ENCODE measurements around the gene B3GLCT. TPM values are rescaled to one million over a fixed set of nuclear protein-coding genes. Genes with fewer than 3 reads are reported as not detected.

B3GLCT gene
- total RNA-seq, 2 donors from 2014 or later, result 10.1 to 11.5 TPM

DNA sequence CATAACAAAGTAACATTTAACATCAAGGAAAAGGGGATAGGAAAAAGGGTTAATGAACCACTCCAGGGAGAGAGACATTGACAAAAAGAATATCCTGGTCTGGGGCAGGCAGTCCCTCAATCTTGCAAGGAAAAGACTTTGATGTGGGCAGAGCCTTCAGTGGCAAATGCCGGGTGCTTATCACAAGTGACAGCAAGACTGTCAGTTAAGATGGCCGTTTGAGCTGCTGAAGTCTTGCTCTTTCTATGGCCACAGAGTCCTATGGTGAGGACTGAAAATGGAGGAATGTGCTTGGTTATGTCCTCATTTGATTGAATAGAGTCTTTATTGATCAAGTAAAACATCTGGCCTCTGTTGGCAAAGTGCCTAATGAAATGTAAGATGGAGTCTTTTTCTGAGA lies 112.1 kb downstream of the B3GLCT start:
- peaks cover 67% of the 10 kb centered on the region for H3K36me3 Mint-ChIP-seq (ENCODE audit: low read depth)
- Histone ChIP-seq H3K9me3 (ENCODE audit: control insufficient read depth, low read length) (peaks cover 81% of the 10 kb centered on the region), H3K36me3 (ENCODE audit: control insufficient read depth, insufficient read depth, low read length) (peaks cover 7% of the 10 kb centered on the region), H3K9ac (ENCODE audit: extremely low read depth, low read length, poor library complexity, severe bottlenecking) (no peak overlapping the region), H3K4me3 (ENCODE audit: low read length) (no peak overlapping the region), H3K4me1 (ENCODE audit: control insufficient read depth, insufficient read depth, low read length) (no peaks in the 10 kb centered on the region), H3K27me3 (ENCODE audit: control insufficient read depth, insufficient read depth, low read length, poor library complexity, severe bottlenecking) (no peaks in the 10 kb centered on the region), H3K27ac (ENCODE audit: low read depth, low read length) (no peak overlapping the region)
- peaks cover 61% of the 10 kb centered on the region for H3K9me3 Mint-ChIP-seq
- no peak overlapping the region for H3K4me3 Mint-ChIP-seq
- TF ChIP-seq, protein P1, sequence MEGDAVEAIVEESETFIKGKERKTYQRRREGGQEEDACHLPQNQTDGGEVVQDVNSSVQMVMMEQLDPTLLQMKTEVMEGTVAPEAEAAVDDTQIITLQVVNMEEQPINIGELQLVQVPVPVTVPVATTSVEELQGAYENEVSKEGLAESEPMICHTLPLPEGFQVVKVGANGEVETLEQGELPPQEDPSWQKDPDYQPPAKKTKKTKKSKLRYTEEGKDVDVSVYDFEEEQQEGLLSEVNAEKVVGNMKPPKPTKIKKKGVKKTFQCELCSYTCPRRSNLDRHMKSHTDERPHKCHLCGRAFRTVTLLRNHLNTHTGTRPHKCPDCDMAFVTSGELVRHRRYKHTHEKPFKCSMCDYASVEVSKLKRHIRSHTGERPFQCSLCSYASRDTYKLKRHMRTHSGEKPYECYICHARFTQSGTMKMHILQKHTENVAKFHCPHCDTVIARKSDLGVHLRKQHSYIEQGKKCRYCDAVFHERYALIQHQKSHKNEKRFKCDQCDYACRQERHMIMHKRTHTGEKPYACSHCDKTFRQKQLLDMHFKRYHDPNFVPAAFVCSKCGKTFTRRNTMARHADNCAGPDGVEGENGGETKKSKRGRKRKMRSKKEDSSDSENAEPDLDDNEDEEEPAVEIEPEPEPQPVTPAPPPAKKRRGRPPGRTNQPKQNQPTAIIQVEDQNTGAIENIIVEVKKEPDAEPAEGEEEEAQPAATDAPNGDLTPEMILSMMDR (conservative IDR thresholded peaks at IDR 0.05), result no peak
- H3K27me3 Mint-ChIP-seq (ENCODE audit: insufficient read depth), result no peaks in the 10 kb centered on the region
- H3K4me1 Mint-ChIP-seq, result no peaks in the 10 kb centered on the region
- DNase-seq, result no peak
- whole genome bisulfite sequencing, 2 experiments (ENCODE audit: insufficient coverage in 1 of 2, insufficient read length in 1 of 2), result 86 to 89% methylated on average over 2 of the region's 2 CpGs
- no peak overlapping the region for H3K27ac Mint-ChIP-seq

DNA sequence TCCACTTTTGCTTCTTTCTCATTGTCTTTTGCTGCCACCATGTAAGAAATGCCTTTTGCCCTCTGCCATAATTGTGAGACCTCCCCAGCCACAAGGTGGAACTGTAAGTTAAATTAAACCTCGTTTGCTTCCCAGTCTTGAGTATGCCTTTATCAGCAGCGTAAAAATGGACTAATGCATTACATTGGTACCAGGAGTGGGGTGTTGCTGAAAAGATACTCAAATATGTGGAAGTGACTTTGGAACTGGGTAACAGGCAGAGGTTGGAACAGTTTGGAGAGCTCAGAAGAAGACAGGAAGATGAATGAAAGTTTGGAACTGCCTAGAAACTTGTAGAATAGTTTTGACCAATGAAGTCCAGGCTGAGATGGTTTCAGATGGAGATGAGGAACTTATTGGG lies 115.2 kb downstream of the B3GLCT start:
- H3K4me3 Mint-ChIP-seq, result no peak overlapping the region
- H3K9me3 Mint-ChIP-seq, result peaks cover 59% of the 10 kb centered on the region
- DNase-seq, result no peak
- Histone ChIP-seq H3K4me3 (ENCODE audit: low read length) (peak overlapping the region; percentile 19), H3K36me3 (ENCODE audit: control insufficient read depth, insufficient read depth, low read length) (peaks cover 24% of the 10 kb centered on the region), H3K9me3 (ENCODE audit: control insufficient read depth, low read length) (peaks cover 76% of the 10 kb centered on the region), H3K9ac (ENCODE audit: extremely low read depth, low read length, poor library complexity, severe bottlenecking) (no peak overlapping the region), H3K27me3 (ENCODE audit: control insufficient read depth, insufficient read depth, low read length, poor library complexity, severe bottlenecking) (no peaks in the 10 kb centered on the region), H3K4me1 (ENCODE audit: control insufficient read depth, insufficient read depth, low read length) (no peaks in the 10 kb centered on the region), H3K27ac (ENCODE audit: low read depth, low read length) (no peak overlapping the region)
- TF ChIP-seq, protein P1 (conservative IDR thresholded peaks at IDR 0.05), result no peak
- no peaks in the 10 kb centered on the region for H3K4me1 Mint-ChIP-seq
- H3K27ac Mint-ChIP-seq, result no peak overlapping the region
- 75 to 89% methylated on average over 1 to 2 of the region's 2 CpGs for WGBS, 2 experiments (ENCODE audit: insufficient coverage in 1 of 2, insufficient read length in 1 of 2)
- no peaks in the 10 kb centered on the region for H3K27me3 Mint-ChIP-seq (ENCODE audit: insufficient read depth)
- peaks cover 68% of the 10 kb centered on the region for H3K36me3 Mint-ChIP-seq (ENCODE audit: low read depth)

DNA sequence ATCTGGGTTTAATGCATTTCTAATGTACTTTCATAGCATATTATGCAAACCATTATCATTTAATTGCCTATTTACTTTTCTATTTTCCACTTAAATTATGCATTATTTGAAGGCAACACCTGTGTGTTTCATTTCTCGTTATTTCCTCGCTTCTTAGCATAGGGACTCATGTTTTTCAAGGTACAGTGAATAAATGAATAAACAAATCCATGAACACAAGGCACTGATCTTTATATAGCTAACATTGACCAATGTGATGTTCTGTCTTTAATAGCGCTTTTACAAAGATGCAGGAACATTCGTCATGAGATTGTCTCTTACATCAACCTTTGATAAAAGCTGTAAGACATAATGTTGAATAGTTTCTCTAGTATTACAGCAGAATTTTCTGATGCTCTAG lies 121.2 kb downstream of the B3GLCT start:
- WGBS, 2 experiments (ENCODE audit: insufficient coverage in 1 of 2, insufficient read length in 1 of 2), result 93 to 96% methylated on average over 2 to 4 of the region's 4 CpGs
- H3K36me3 ChIP-seq (ENCODE audit: control insufficient read depth, insufficient read depth, low read length), result peaks cover 29% of the 10 kb centered on the region
- H3K27ac Mint-ChIP-seq, result no peak overlapping the region

More for the DNA sequence above, 121.2 kb downstream of the B3GLCT start:
- Mint-ChIP-seq H3K4me3 (no peak overlapping the region), H3K36me3 (ENCODE audit: low read depth) (peaks cover 41% of the 10 kb centered on the region), H3K9me3 (peaks cover 17% of the 10 kb centered on the region), H3K27me3 (ENCODE audit: insufficient read depth) (no peaks in the 10 kb centered on the region), H3K4me1 (no peaks in the 10 kb centered on the region)
- TF ChIP-seq, protein P1 (conservative IDR thresholded peaks at IDR 0.05), result no peak
- Histone ChIP-seq H3K4me1 (ENCODE audit: control insufficient read depth, insufficient read depth, low read length) (no peaks in the 10 kb centered on the region), H3K9ac (ENCODE audit: extremely low read depth, low read length, poor library complexity, severe bottlenecking) (no peak overlapping the region), H3K27me3 (ENCODE audit: control insufficient read depth, insufficient read depth, low read length, poor library complexity, severe bottlenecking) (no peaks in the 10 kb centered on the region), H3K27ac (ENCODE audit: low read depth, low read length) (no peak overlapping the region), H3K4me3 (ENCODE audit: low read length) (no peak overlapping the region), H3K9me3 (ENCODE audit: control insufficient read depth, low read length) (peaks cover 17% of the 10 kb centered on the region)
- no peak for DNase-seq
